Neural cell (in vitro differentiated cells): ENCODE measurements around the gene MACROH2A2.

Source experiments
- CTCF ChIP-seq: fragments of 450-650 bp; IDR thresholded peaks from 2 replicates; pipeline ENCODE4 v1.5.1; 2014; ENCODE audit warnings: antibody characterized with exemption, mild to moderate bottlenecking, moderate library complexity; ENCODE audit not compliant: poor library complexity, severe bottlenecking
- EP300 ChIP-seq: fragments of 450-650 bp; conservative IDR thresholded peaks from 2 replicates; pipeline ENCODE4 v1.6.1; 2014; ENCODE audit warnings: antibody characterized with exemption, mild to moderate bottlenecking, moderate library complexity; ENCODE audit not compliant: poor library complexity, severe bottlenecking
- MXI1 ChIP-seq: fragments of 450-650 bp; conservative IDR thresholded peaks from 2 replicates; pipeline ENCODE4 v1.6.1; 2014; ENCODE audit warnings: antibody characterized with exemption, mild to moderate bottlenecking; ENCODE audit not compliant: poor library complexity, severe bottlenecking
- POLR2AphosphoS5 ChIP-seq: IDR thresholded peaks from 2 replicates; pipeline ENCODE4 v1.6.1; 2012
- RAD21 ChIP-seq: fragments of 450-650 bp; conservative IDR thresholded peaks from 2 replicates; pipeline ENCODE4 v1.6.1; 2014; ENCODE audit warnings: antibody characterized with exemption, mild to moderate bottlenecking, moderate library complexity
- REST ChIP-seq: IDR thresholded peaks from 2 replicates; pipeline ENCODE4 v1.6.1; 2012; ENCODE audit warnings: borderline replicate concordance

DNA sequence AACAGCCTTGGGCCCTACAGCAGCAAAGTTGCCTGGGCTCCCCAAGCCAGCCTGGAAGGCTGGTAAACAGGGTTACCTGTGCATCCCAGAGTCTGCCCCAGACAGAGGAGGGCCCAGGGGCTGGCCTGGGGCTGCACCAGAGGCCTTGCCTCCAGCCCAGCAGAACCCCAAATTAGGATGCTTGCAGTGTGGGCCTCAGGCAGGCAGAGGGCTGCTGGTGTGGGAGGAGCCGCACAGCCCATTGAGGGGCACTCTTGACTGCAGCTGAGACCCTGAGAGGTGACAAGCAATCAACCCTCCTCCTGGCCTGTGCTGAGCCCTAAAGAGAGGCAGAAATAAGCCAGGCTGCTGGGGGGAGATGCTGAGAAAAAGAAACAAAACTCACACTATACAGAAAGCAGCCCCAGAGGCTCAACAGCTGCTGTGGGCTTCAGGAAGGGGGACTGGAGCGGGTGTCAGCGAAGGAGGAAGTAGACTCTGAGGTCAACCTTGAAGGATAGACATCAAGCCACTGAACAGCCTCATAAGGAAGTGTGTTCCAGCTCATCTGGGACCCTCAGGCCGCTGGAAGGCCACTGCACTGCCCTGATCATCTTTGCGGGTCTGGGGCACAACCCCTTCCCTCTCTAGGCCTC lies 73.4 kb downstream of the MACROH2A2 start:
- TF ChIP-seq RAD21 (no peak), CTCF (no peak), POLR2AphosphoS5 (no peak), EP300 (no peak), REST (no peak), MXI1 (no peak)
